ENCODE measurements around the gene GALNT6. TPM values are rescaled to one million over a fixed set of nuclear protein-coding genes. Genes with fewer than 3 reads are reported as not detected.
A peak's percentile ranks its signal among the peaks of the same experiment; 100 is the strongest.

The GALNT6 gene
- total and polyA plus RNA-seq, 9 of the 15 experiments (the other 6 are each of a cell fraction or from before 2014, with no cell fraction given), result 1.5 to 8.6 (median 5.1) TPM

DNA sequence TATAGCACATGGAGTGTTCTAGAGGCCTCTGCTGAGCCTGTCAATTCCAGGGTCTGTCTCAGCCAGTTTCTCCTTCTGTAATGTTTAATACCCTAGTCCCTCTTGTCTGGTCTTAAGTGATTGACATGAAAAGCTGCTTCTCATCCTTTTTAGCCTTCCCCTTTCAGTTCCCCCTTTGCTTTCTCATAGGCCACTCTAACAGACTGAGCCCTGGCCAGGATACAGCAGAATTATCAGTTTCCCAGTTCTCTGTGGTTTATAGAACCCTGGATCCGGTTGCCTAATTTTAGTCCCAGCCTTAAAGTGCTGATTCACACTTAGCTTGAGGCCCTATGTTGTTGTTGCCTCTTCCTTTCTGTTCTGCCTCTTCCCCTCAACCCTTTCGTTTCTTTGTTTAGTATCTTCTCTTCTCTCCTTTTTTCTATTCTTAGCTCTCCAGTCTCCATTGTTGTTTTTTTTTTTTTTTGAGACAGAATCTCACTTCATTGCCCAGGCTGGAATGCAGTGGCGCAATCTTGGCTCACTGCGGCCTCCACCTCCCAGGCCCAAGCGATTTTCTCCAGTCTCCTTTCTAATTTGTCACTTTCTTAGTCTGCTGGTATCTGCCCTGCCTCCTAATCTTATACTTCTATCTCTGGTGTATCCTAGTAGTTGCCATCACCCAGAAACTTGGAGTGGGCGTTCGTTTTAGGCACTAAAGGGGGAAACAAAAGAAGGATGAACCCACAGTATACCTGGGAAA is 64.3 kb downstream of the GALNT6 start (continued):
- TF ChIP-seq SIRT6 (IDR thresholded peaks at IDR 0.05; ENCODE audit: low read depth, low read length) (no peak), ATF7 (IDR thresholded peaks at IDR 0.05) (peak; percentile 57; the same call in 1 of the 2 replicates), NUFIP1 (IDR thresholded peaks at IDR 0.05; ENCODE audit: partially characterized antibody) (peak; percentile 84), POLR3G (IDR thresholded peaks at IDR 0.05; ENCODE audit: extremely low read depth, insufficient read length, insufficient replicate concordance) (no peak), ZNF780A (CRISPR knock-in tag; IDR thresholded peaks at IDR 0.05) (no peak), FOXK2 (conservative IDR thresholded peaks at IDR 0.05 in 1 of 2, IDR thresholded peaks at IDR 0.05 in 1 of 2; ENCODE audit: low read depth in 2 of 2) (peak; percentile 87 to 93), COPS2 (conservative IDR thresholded peaks at IDR 0.05) (no peak), ZNF23 (CRISPR knock-in tag; IDR thresholded peaks at IDR 0.05) (no peak), ZNF444 (CRISPR knock-in tag; IDR thresholded peaks at IDR 0.05) (no peak), DMBX1 (CRISPR knock-in tag; IDR thresholded peaks at IDR 0.05; ENCODE audit: borderline replicate concordance) (peak; percentile 47), EHMT2 (IDR thresholded peaks at IDR 0.05) (peak; percentile 71; the same call in 1 of the 2 replicates), SMARCC2 (IDR thresholded peaks at IDR 0.05; ENCODE audit: low read depth) (peak; percentile 78), FOXJ2 (tag; IDR thresholded peaks at IDR 0.05) (no peak), TEAD4 (IDR thresholded peaks at IDR 0.05; ENCODE audit: low read length) (no peak; the same call in 1 of the 2 replicates), TEAD4 (CRISPR knock-in tag; IDR thresholded peaks at IDR 0.05; ENCODE audit: borderline replicate concordance) (no peak), FOSL1 (tag; conservative IDR thresholded peaks at IDR 0.05) (peak; percentile 59)
- TF ChIP-seq, protein P1, sequence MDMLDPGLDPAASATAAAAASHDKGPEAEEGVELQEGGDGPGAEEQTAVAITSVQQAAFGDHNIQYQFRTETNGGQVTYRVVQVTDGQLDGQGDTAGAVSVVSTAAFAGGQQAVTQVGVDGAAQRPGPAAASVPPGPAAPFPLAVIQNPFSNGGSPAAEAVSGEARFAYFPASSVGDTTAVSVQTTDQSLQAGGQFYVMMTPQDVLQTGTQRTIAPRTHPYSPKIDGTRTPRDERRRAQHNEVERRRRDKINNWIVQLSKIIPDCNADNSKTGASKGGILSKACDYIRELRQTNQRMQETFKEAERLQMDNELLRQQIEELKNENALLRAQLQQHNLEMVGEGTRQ (CRISPR knock-in tag; IDR thresholded peaks at IDR 0.05), result no peak
- TF ChIP-seq, protein P2, sequence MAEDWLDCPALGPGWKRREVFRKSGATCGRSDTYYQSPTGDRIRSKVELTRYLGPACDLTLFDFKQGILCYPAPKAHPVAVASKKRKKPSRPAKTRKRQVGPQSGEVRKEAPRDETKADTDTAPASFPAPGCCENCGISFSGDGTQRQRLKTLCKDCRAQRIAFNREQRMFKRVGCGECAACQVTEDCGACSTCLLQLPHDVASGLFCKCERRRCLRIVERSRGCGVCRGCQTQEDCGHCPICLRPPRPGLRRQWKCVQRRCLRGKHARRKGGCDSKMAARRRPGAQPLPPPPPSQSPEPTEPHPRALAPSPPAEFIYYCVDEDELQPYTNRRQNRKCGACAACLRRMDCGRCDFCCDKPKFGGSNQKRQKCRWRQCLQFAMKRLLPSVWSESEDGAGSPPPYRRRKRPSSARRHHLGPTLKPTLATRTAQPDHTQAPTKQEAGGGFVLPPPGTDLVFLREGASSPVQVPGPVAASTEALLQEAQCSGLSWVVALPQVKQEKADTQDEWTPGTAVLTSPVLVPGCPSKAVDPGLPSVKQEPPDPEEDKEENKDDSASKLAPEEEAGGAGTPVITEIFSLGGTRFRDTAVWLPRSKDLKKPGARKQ (CRISPR knock-in tag; IDR thresholded peaks at IDR 0.05), result no peak
- TF ChIP-seq, protein P3, sequence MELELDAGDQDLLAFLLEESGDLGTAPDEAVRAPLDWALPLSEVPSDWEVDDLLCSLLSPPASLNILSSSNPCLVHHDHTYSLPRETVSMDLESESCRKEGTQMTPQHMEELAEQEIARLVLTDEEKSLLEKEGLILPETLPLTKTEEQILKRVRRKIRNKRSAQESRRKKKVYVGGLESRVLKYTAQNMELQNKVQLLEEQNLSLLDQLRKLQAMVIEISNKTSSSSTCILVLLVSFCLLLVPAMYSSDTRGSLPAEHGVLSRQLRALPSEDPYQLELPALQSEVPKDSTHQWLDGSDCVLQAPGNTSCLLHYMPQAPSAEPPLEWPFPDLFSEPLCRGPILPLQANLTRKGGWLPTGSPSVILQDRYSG (tag; conservative IDR thresholded peaks at IDR 0.05; ENCODE audit: low read depth), result peak; percentile 57; the same call in 1 of the 2 replicates
- TF ChIP-seq, protein P4, sequence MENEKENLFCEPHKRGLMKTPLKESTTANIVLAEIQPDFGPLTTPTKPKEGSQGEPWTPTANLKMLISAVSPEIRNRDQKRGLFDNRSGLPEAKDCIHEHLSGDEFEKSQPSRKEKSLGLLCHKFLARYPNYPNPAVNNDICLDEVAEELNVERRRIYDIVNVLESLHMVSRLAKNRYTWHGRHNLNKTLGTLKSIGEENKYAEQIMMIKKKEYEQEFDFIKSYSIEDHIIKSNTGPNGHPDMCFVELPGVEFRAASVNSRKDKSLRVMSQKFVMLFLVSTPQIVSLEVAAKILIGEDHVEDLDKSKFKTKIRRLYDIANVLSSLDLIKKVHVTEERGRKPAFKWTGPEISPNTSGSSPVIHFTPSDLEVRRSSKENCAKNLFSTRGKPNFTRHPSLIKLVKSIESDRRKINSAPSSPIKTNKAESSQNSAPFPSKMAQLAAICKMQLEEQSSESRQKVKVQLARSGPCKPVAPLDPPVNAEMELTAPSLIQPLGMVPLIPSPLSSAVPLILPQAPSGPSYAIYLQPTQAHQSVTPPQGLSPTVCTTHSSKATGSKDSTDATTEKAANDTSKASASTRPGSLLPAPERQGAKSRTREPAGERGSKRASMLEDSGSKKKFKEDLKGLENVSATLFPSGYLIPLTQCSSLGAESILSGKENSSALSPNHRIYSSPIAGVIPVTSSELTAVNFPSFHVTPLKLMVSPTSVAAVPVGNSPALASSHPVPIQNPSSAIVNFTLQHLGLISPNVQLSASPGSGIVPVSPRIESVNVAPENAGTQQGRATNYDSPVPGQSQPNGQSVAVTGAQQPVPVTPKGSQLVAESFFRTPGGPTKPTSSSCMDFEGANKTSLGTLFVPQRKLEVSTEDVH (IDR thresholded peaks at IDR 0.05; ENCODE audit: low read depth, partially characterized antibody), result peak; percentile 52
- TF ChIP-seq, protein P5, sequence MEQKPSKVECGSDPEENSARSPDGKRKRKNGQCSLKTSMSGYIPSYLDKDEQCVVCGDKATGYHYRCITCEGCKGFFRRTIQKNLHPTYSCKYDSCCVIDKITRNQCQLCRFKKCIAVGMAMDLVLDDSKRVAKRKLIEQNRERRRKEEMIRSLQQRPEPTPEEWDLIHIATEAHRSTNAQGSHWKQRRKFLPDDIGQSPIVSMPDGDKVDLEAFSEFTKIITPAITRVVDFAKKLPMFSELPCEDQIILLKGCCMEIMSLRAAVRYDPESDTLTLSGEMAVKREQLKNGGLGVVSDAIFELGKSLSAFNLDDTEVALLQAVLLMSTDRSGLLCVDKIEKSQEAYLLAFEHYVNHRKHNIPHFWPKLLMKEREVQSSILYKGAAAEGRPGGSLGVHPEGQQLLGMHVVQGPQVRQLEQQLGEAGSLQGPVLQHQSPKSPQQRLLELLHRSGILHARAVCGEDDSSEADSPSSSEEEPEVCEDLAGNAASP (IDR thresholded peaks at IDR 0.05), result no peak
